Smooth muscle cell (in vitro differentiated cells): ENCODE data around the gene NXPH4. TPM values are rescaled to one million over a fixed set of nuclear protein-coding genes. Genes with fewer than 3 reads are reported as not detected.

Experiments
- DNase-seq: peaks from one replicate; lab custom pipeline; 2025; ENCODE audit not compliant: unreplicated experiment; lab: John Stamatoyannopoulos, UW
- H2AFZ ChIP-seq: fragments of 200-600 bp; sonication (generic); 2 replicates; pipeline ENCODE4 v1.6.0; 2016; ENCODE audit warnings: antibody characterized with exemption, low read depth, mild to moderate bottlenecking
- H3F3A ChIP-seq: fragments of 200-600 bp; sonication (generic); 2 replicates; pipeline ENCODE4 v1.6.0; 2017; ENCODE audit warnings: antibody characterized with exemption, low read depth
- H3K27ac ChIP-seq: fragments of 200-600 bp; sonication (generic); 2 replicates; pipeline ENCODE4 v1.5.1; 2016; ENCODE audit warnings: low read depth, mild to moderate bottlenecking
- H3K27me3 ChIP-seq: fragments of 200-600 bp; sonication (generic); 2 replicates; pipeline ENCODE4 v1.6.1; 2016; ENCODE audit warnings: low read depth, mild to moderate bottlenecking
- H3K36me3 ChIP-seq: fragments of 200-600 bp; sonication (generic); 2 replicates; pipeline ENCODE4 v1.5.1; 2016; ENCODE audit warnings: low read depth
- H3K4me1 ChIP-seq: fragments of 200-600 bp; sonication (generic); 2 replicates; pipeline ENCODE4 v1.5.1; 2016; ENCODE audit warnings: low read depth
- H3K4me2 ChIP-seq: fragments of 200-600 bp; sonication (generic); 2 replicates; pipeline ENCODE4 v1.6.0; 2016; ENCODE audit warnings: mild to moderate bottlenecking
- H3K4me3 ChIP-seq: fragments of 200-600 bp; sonication (generic); 2 replicates; pipeline ENCODE4 v1.5.1; 2016; ENCODE audit warnings: mild to moderate bottlenecking
- H3K79me2 ChIP-seq: fragments of 200-600 bp; sonication (generic); 2 replicates; pipeline ENCODE4 v1.6.0; 2016; ENCODE audit warnings: low read depth, mild to moderate bottlenecking
- H3K9ac ChIP-seq: fragments of 200-600 bp; sonication (generic); 2 replicates; pipeline ENCODE4 v1.6.0; 2016; ENCODE audit warnings: low read depth
- H3K9me3 ChIP-seq: fragments of 200-600 bp; sonication (generic); replicated peaks from 2 replicates; pipeline ENCODE4 v1.5.1; 2016; ENCODE audit warnings: low read depth
- H4K20me1 ChIP-seq: fragments of 200-600 bp; sonication (generic); 2 replicates; pipeline ENCODE4 v1.6.0; 2016; ENCODE audit warnings: low read depth
- CTCF ChIP-seq: fragments of 200-600 bp; sonication (generic); IDR thresholded peaks from 2 replicates; pipeline ENCODE4 v1.5.1; 2017; ENCODE audit warnings: borderline replicate concordance, mild to moderate bottlenecking, antibody characterized with exemption; ENCODE audit not compliant: insufficient read depth, poor library complexity, severe bottlenecking
- microRNA counts: library from miRNA; unstranded; fragments of <30 nt; microRNA quantifications from one replicate; lab custom pipeline; 2016
- microRNA-seq: library from miRNA; unstranded; fragments of <30 nt; microRNA quantifications from one replicate; pipeline ENCODE4, GENCODE V29; 2016; ENCODE audit warnings: borderline number of aligned reads
- polyA plus RNA-seq: library from polyadenylated mRNA; unstranded; fragments of >200 nt; fragmentation: Nextera tagmentation; extraction: Ambion mirVana; gene quantifications from 2 replicates; pipeline ENCODE4 v1.2.1, GENCODE V29; 2016
- small RNA-seq: library from RNA; depleted of rRNA; stranded (forward); fragments of <200 nt; gene quantifications from one replicate; pipeline ENCODE3, GENCODE V24; 2014
- total RNA-seq: library from RNA; depleted of rRNA; stranded (reverse); fragments of >200 nt; gene quantifications from 2 replicates; pipeline ENCODE4 v1.2.3, GENCODE V29; 2014

NXPH4 gene
- total and polyA plus RNA-seq, 2 experiments from 2014 or later: 3.9 to 10.7 TPM

GRCh38 chr12:57273516-57273915 lies 56.9 kb downstream of the NXPH4 start:
- no peaks in the 10 kb centered on the region for H3K27me3 ChIP-seq
- no peak overlapping the region for H3K27ac ChIP-seq
- H3K4me1 ChIP-seq: no peaks in the 10 kb centered on the region
- no peaks in the 10 kb centered on the region for H4K20me1 ChIP-seq
- H3K9me3 ChIP-seq: no peaks in the 10 kb centered on the region
- H3K4me2 ChIP-seq: no peak overlapping the region
- no peak overlapping the region for H3K9ac ChIP-seq
- H2AFZ ChIP-seq: no peak overlapping the region
- TF ChIP-seq CTCF: no peak
- no peak overlapping the region for H3K4me3 ChIP-seq
- H3K79me2 ChIP-seq: no peaks in the 10 kb centered on the region
- no peak for DNase-seq
- peaks cover 4% of the 10 kb centered on the region for H3K36me3 ChIP-seq
- no peaks in the 10 kb centered on the region for H3F3A ChIP-seq

MicroRNA genes within 50 kb of the gene (microRNA counts, 767-probe panel; counts per million panel counts)
- microRNA hsa-miR-1228-3p (lab: Ali Mortazavi, UCI): 183 counts per million

Small RNAs within 50 kb of the gene (microRNA-seq; reads per million reads assigned to microRNA genes)
- 26.9 reads per million, percentile 35 among the genes with 10 or more reads in this experiment for gene MIR1228

Small RNAs within 50 kb of the gene (small RNA-seq; reads per million reads assigned to genes)
- gene MIR1228: 1.00 reads per million, percentile 30 among the genes with 10 or more reads in this experiment

Other genes with a start within 250 kb of the NXPH4 start
- gene ZBTB39, start 210.2 kb upstream of the NXPH4 start, total RNA-seq: 7.3 and 8.5 TPM in 2 replicates
- gene ZBTB39, start 210.2 kb upstream of the NXPH4 start, polyA plus RNA-seq: 2.6 and 3.6 TPM in 2 replicates
- 0.90 and 6.3 TPM in 2 replicates for gene TAC3, start 200.3 kb upstream of the NXPH4 start, total RNA-seq
- 1.7 and 4.1 TPM in 2 replicates for gene TAC3, start 200.3 kb upstream of the NXPH4 start, polyA plus RNA-seq
- gene MYO1A, start 166.7 kb upstream of the NXPH4 start, total RNA-seq: not detected in 2 replicates
- gene MYO1A, start 166.7 kb upstream of the NXPH4 start, polyA plus RNA-seq: not detected in 2 replicates
- 8.9 and 12.6 TPM in 2 replicates for gene NEMP1, start 138.0 kb upstream of the NXPH4 start, total RNA-seq
- gene NEMP1, start 138.0 kb upstream of the NXPH4 start, polyA plus RNA-seq: 3.2 and 4.0 TPM in 2 replicates
- gene NAB2, start 127.7 kb upstream of the NXPH4 start, total RNA-seq: 57.8 and 58.3 TPM in 2 replicates
- 37.9 and 39.7 TPM in 2 replicates for gene NAB2, start 127.7 kb upstream of the NXPH4 start, polyA plus RNA-seq
- 39.1 and 56.8 TPM in 2 replicates for gene STAT6, start 105.4 kb upstream of the NXPH4 start, total RNA-seq
- 38.7 and 48.5 TPM in 2 replicates for gene STAT6, start 105.4 kb upstream of the NXPH4 start, polyA plus RNA-seq
- gene LRP1, start 88.3 kb upstream of the NXPH4 start, total RNA-seq: 80.3 and 95.4 TPM in 2 replicates
- gene LRP1, start 88.3 kb upstream of the NXPH4 start, polyA plus RNA-seq: 75.3 and 83.1 TPM in 2 replicates
- not detected in 2 replicates for gene LRP1-AS, start 69.2 kb upstream of the NXPH4 start, total RNA-seq
- not detected in 2 replicates for gene LRP1-AS, start 69.2 kb upstream of the NXPH4 start, polyA plus RNA-seq
- gene SHMT2, start 12.9 kb downstream of the NXPH4 start, total RNA-seq: 82.1 and 117 TPM in 2 replicates
- gene SHMT2, start 12.9 kb downstream of the NXPH4 start, polyA plus RNA-seq: 107 TPM in 2 replicates
- gene STAC3, start 34.4 kb downstream of the NXPH4 start, total RNA-seq: 1.4 TPM in 1 of 2 replicates, not detected in the other
- gene STAC3, start 34.4 kb downstream of the NXPH4 start, polyA plus RNA-seq: not detected in 2 replicates
- 10.4 and 16.0 TPM in 2 replicates for gene R3HDM2, start 214.2 kb downstream of the NXPH4 start, total RNA-seq
- 12.2 and 17.2 TPM in 2 replicates for gene R3HDM2, start 214.2 kb downstream of the NXPH4 start, polyA plus RNA-seq
- not detected in 2 replicates for gene INHBC, start 218.0 kb downstream of the NXPH4 start, total RNA-seq
- gene INHBC, start 218.0 kb downstream of the NXPH4 start, polyA plus RNA-seq: 0.42 TPM in 1 of 2 replicates, not detected in the other
- gene INHBE, start 238.5 kb downstream of the NXPH4 start, total RNA-seq: 5.4 and 11.5 TPM in 2 replicates
- gene INHBE, start 238.5 kb downstream of the NXPH4 start, polyA plus RNA-seq: 2.1 and 2.3 TPM in 2 replicates
- gene GLI1, start 243.0 kb downstream of the NXPH4 start, total RNA-seq: 1.4 and 1.5 TPM in 2 replicates
- gene GLI1, start 243.0 kb downstream of the NXPH4 start, polyA plus RNA-seq: 0.50 and 1.2 TPM in 2 replicates